ENCODE data around the gene PHF2.

The PHF2 gene

GRCh38 chr9:93576258-93577077 is at the start of gene PHF2:
TSS of gene PHF2 (plus strand) at chr9:93576584. CDS start at chr9:93576774, 190 bp downstream.
- peak within 1 kb of the TSS; percentile 90 to 93 (median 92) for H3K27ac Mint-ChIP-seq
- peaks cover 7% of the 10 kb centered on the region for H3K9me3 Mint-ChIP-seq
- peaks cover 47% of the 10 kb centered on the region for H3K4me1 Mint-ChIP-seq
- peak within 1 kb of the TSS; percentile 92 to 96 (median 94) for H3K4me3 Mint-ChIP-seq
- peaks cover 5% of the 10 kb centered on the region for H3K36me3 Mint-ChIP-seq (ENCODE audit: low read depth)
- no peaks in the 10 kb centered on the region for H3K27me3 Mint-ChIP-seq (ENCODE audit: low read depth)
- TF ChIP-seq, protein P1, sequence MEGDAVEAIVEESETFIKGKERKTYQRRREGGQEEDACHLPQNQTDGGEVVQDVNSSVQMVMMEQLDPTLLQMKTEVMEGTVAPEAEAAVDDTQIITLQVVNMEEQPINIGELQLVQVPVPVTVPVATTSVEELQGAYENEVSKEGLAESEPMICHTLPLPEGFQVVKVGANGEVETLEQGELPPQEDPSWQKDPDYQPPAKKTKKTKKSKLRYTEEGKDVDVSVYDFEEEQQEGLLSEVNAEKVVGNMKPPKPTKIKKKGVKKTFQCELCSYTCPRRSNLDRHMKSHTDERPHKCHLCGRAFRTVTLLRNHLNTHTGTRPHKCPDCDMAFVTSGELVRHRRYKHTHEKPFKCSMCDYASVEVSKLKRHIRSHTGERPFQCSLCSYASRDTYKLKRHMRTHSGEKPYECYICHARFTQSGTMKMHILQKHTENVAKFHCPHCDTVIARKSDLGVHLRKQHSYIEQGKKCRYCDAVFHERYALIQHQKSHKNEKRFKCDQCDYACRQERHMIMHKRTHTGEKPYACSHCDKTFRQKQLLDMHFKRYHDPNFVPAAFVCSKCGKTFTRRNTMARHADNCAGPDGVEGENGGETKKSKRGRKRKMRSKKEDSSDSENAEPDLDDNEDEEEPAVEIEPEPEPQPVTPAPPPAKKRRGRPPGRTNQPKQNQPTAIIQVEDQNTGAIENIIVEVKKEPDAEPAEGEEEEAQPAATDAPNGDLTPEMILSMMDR (IDR thresholded peaks at IDR 0.05; ENCODE audit: unreplicated experiment in 3 of 3): no peak

DNA sequence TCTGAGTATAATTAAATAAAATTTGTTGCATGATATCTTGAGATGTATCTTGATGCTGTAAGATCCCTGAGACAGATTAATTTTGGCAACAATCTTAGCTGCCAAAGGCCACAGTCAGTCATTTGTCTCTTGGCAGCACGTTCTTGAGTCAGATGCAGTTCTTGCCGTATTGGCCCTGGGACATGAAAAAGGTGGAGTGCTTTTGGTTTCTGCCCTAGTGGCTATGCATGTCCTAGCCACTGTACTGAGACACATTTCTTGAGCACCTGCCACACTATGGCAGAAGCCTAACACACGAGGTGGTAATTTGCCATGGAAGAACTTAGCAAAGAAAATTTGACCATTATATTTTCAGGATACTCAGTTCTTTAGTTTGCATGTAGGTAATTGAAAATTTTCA is 45.0 kb upstream of the PHF2 start:
- Mint-ChIP-seq H3K4me1 (peaks cover 12% of the 10 kb centered on the region), H3K4me3 (no peak overlapping the region), H3K36me3 (ENCODE audit: low read depth) (peaks cover 78% of the 10 kb centered on the region), H3K27ac (no peak overlapping the region), H3K9me3 (no peaks in the 10 kb centered on the region), H3K27me3 (ENCODE audit: low read depth) (no peaks in the 10 kb centered on the region)
- TF ChIP-seq, protein P1 (IDR thresholded peaks at IDR 0.05; ENCODE audit: unreplicated experiment in 3 of 3): no peak

DNA sequence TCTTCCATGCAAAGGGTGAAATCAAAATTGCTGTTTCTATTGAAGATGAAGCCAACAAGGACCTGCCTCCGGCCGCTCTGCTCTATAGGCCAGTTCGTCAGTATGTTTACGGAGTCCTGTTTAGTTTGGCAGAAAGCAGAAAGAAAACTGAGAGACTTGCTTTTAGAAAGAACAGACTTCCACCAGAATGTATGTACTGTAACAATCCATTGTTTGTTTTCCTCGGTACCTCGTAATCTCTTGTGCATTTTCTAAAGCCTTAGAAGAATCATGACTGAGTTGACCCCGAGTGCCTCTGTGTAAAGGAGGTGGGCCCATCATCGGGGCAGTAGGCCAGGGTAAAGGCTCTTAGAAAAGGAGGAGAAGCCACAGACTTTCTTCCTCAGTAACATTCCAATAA is 44.2 kb upstream of the PHF2 start:
- Mint-ChIP-seq H3K9me3 (no peaks in the 10 kb centered on the region), H3K27me3 (ENCODE audit: low read depth) (no peaks in the 10 kb centered on the region), H3K4me1 (peaks cover 12% of the 10 kb centered on the region), H3K4me3 (no peak overlapping the region), H3K36me3 (ENCODE audit: low read depth) (peaks cover 72% of the 10 kb centered on the region), H3K27ac (peak overlapping the region in 1 of 3 experiments; percentile 53)
- TF ChIP-seq, protein P1 (IDR thresholded peaks at IDR 0.05; ENCODE audit: unreplicated experiment in 3 of 3): no peak

DNA sequence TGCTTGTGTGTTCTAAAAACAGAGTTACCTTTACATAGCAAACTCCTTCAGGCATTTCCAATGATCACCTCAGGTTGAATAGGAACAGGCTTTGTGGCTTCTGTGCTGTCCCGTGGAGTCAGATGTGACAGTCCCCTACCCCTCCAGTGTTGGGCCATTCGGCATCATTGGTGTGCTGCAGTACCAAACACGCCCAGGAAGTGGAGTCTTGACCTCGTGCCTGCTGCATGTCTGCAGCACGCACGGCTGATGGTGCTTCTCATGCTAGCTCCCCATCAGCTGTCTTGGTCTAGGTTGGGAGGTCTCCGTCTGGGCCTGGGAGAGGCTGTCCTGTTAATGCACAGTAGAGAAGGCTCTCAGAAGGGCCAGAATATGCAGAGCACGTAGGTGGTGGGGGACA is 42.5 kb upstream of the PHF2 start:
- Mint-ChIP-seq H3K9me3 (no peaks in the 10 kb centered on the region), H3K36me3 (ENCODE audit: low read depth) (peaks cover 66% of the 10 kb centered on the region), H3K27ac (no peak overlapping the region), H3K27me3 (ENCODE audit: low read depth) (no peaks in the 10 kb centered on the region), H3K4me1 (peaks cover 12% of the 10 kb centered on the region), H3K4me3 (no peak overlapping the region)
- TF ChIP-seq, protein P1 (IDR thresholded peaks at IDR 0.05; ENCODE audit: unreplicated experiment in 3 of 3): no peak

- no peaks in the 10 kb centered on the region for H3K9me3 Mint-ChIP-seq
- H3K4me3 Mint-ChIP-seq: no peak overlapping the region
- no peaks in the 10 kb centered on the region for H3K27me3 Mint-ChIP-seq (ENCODE audit: low read depth)
- peaks cover 15% of the 10 kb centered on the region for H3K4me1 Mint-ChIP-seq
- TF ChIP-seq, protein P1 (IDR thresholded peaks at IDR 0.05; ENCODE audit: unreplicated experiment in 3 of 3): no peak
- no peak overlapping the region for H3K27ac Mint-ChIP-seq
- H3K36me3 Mint-ChIP-seq (ENCODE audit: low read depth): peaks cover 64% of the 10 kb centered on the region
Measured at GRCh38 chr9:93536167-93536566, 40.2 kb upstream of the PHF2 start.

- no peaks in the 10 kb centered on the region for H3K9me3 Mint-ChIP-seq
- H3K27me3 Mint-ChIP-seq (ENCODE audit: low read depth): no peaks in the 10 kb centered on the region
- H3K36me3 Mint-ChIP-seq (ENCODE audit: low read depth): peaks cover 58% of the 10 kb centered on the region
- no peak overlapping the region for H3K27ac Mint-ChIP-seq
- no peak overlapping the region for H3K4me3 Mint-ChIP-seq
- TF ChIP-seq, protein P1 (IDR thresholded peaks at IDR 0.05; ENCODE audit: unreplicated experiment in 3 of 3): no peak
- peaks cover 20% of the 10 kb centered on the region for H3K4me1 Mint-ChIP-seq
Measured at GRCh38 chr9:93536874-93537273, 39.5 kb upstream of the PHF2 start.
